NCI-H2107 treated with DMSO at 0.1 percent for 48 hours (cell line): ENCODE results near the gene TCTN3.
"Not testable (repeated sequence)": the region's sequence is repeated elsewhere in the genome, so short reads cannot be mapped to it uniquely, and the experiment has no call there.

Experiments
- DNase-seq: peaks from one replicate; lab custom pipeline; 2025; ENCODE audit not compliant: unreplicated experiment; lab: John Stamatoyannopoulos, UW

TCTN3 gene

GRCh38 chr10:95693668-95694534 lies at the start of gene TCTN3:
Gene TCTN3, minus strand, starts transcription at chr10:95693927. Its CDS starts 28 bp downstream, at chr10:95693899.
- peak; percentile 91 for DNase-seq

GRCh38 chr10:95742962-95743535 lies 49.3 kb upstream of the TCTN3 start:
- no peak for DNase-seq

GRCh38 chr10:95742485-95742884 lies 48.8 kb upstream of the TCTN3 start:
- DNase-seq: no peak

GRCh38 chr10:95741807-95742467 lies 48.2 kb upstream of the TCTN3 start:
- no peak for DNase-seq

DNA sequence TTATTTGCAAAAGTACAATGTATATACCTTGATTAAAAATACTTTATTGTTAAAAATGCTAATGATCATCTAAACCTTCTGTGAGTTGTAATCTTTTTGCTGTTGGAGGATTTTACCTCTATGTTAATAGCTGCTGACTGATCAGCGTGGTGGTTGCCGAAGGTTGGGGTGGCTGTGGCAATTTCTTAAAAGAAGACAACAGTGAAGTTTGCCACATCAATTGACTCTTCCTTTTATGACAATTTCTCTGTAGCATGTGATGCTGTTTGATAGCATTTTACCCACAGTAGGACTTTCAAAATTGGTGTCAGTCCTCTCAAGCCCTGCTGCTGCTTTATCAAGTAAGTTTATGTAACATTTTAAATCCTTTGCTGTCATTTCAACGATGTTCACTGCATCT lies 45.3 kb upstream of the TCTN3 start:
- no peak for DNase-seq

GRCh38 chr10:95732907-95733306 lies 39.2 kb upstream of the TCTN3 start:
- DNase-seq: not testable (repeated sequence)

- no peak for DNase-seq
Measured at GRCh38 chr10:95730233-95730632, 36.5 kb upstream of the TCTN3 start.

GRCh38 chr10:95729323-95730055 lies 35.8 kb upstream of the TCTN3 start:
- no peak for DNase-seq

DNA sequence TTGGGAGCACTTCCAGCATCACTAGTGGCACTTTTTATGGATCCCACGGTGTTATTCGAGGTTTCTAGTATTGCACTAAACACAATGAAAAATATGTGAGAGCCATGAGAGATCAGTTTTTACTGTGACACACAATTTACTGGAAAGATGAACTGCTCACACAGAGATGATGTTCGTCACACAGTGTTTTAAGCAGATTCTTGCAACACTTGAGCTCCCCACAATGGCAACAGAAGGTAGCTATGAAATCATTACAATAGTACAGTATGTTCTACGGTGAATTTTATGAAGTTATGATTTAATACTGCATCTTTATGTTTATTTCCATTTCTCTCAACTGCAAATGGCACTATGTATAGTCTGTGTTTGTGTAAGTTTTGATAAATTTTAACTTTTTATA lies 34.8 kb upstream of the TCTN3 start:
- DNase-seq: no peak

- DNase-seq: not testable (repeated sequence)
Measured at GRCh38 chr10:95722496-95722895, 28.8 kb upstream of the TCTN3 start.

GRCh38 chr10:95720745-95721144 lies 27.0 kb upstream of the TCTN3 start:
- not testable (repeated sequence) for DNase-seq

- no peak for DNase-seq
Measured at GRCh38 chr10:95716866-95717265, 23.1 kb upstream of the TCTN3 start.

GRCh38 chr10:95716466-95716865 lies 22.7 kb upstream of the TCTN3 start:
- DNase-seq: no peak

GRCh38 chr10:95711492-95711891 lies 17.8 kb upstream of the TCTN3 start:
- no peak for DNase-seq

- DNase-seq: no peak
Measured at GRCh38 chr10:95706990-95707389, 13.3 kb upstream of the TCTN3 start.

DNA sequence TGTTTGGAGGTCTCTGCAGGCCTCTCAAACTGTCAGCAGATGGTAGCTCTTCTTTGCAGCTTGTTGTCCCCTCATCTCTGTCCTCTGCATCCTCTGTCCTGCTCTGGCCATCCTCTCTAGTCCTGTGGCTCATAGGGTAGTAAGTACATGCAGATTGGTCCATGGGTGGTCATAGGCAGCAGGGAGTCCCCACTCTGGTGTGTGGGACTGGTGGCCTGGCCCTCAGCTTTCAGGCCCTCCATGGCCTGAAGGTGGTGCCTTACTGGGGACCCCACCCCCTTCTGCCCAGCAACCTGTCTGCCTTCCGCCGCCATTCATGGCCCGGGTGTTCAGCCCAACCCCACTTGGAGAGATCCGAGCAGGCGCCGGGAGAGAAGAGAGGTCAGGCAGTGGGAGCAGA lies 12.8 kb upstream of the TCTN3 start:
- no peak for DNase-seq

- no peak for DNase-seq
Measured at GRCh38 chr10:95698415-95698814, 4.7 kb upstream of the TCTN3 start.

GRCh38 chr10:95697429-95697828 lies 3.7 kb upstream of the TCTN3 start:
- no peak for DNase-seq

- DNase-seq: no peak
Measured at GRCh38 chr10:95694665-95695064, 938 bp upstream of the TCTN3 start.

DNA sequence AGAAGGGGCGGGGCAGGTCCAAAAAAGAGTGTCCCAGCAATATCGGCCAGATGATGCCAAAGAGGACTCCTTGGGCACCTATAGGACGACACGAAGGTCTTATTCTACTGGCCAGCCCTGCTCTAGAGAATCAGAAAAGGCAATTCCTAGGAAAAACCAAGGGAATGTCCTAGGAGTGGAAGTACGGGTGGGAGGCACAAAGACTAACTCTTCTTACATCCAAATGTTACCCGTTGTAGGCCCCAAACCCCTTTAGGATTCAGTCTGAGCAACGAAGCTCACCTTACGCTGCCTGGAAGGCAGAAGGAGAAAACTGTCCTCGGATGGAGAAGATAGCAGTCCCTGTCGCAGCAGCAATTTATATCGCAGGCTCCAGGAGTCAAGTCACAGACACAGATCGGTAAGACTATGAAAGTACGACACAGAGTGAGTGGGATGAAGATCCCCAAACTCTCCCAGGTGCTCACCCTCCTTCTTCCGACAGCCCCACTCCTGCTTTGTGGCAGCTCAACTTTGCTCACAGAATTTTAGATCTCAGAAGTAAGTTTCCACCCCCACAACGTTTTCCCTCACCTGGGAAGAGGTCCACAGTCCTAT lies 558 bp downstream of the TCTN3 start:
- DNase-seq: no peak

- no peak for DNase-seq
Measured at GRCh38 chr10:95691281-95691680, 2.4 kb downstream of the TCTN3 start.
